HG03066 (cell line): ENCODE results near the gene PPP4R3A.
A peak's percentile ranks its signal among the peaks of the same experiment; 100 is the strongest.
"Not testable (repeated sequence)": the region's sequence is repeated elsewhere in the genome, so short reads cannot be mapped to it uniquely, and the experiment has no call there.

ENCODE experiments used
- ATAC-seq: cut with Tn5 transposase; IDR thresholded peaks from one replicate; pipeline ENCODE4 v1.9.1; 2021; ENCODE audit warnings: low read depth; ENCODE audit not compliant: unreplicated experiment

The PPP4R3A gene

DNA sequence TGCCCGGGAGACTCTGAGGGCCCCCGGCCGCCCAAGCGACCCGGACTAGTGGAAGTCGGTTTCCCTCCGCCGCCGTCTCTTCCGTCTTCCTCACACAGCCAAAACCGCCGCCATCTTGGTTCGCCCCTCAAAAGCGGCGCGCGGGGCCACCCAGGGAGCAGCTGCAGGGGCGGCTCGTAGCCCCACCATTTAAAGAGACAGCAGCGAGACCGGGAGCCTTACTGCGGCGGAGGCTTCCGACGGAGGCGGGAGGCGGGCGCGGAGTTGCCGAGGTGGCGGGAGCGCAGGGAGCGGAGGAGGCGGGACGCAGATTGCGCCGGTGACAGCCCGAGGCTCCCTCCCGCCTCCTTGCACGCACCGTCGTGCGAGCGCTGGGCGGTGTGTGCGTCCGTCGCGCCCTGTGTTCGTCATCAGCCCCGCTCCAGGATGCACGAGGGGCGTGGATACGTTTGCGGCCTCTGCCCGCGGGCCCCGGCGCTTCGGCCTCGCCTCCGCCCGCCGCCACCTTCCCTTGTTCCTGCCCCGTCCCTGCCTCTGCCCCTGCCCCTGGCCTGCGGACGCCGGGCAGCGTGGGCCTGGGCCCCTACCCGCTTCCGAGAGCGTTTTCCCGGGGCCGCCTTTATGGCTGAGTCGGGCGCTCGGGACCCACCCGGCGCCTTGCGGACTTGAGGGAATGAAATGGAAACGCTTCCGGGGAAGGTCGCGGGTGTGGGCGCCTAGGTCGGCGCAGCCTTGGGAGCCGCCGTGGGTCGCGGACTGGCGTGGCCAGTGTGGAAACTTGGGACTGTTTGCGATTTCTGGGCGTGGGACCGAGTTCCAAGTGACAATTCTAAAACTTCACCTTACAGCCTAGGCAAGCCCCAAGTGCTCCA, at the start of gene PPP4R3A:
TSS of gene PPP4R3A (minus strand) at position 140 of the 872 bp plus-strand sequence. CDS start 663 bp downstream, outside the sequence.
- peak; percentile 77 for ATAC-seq

DNA sequence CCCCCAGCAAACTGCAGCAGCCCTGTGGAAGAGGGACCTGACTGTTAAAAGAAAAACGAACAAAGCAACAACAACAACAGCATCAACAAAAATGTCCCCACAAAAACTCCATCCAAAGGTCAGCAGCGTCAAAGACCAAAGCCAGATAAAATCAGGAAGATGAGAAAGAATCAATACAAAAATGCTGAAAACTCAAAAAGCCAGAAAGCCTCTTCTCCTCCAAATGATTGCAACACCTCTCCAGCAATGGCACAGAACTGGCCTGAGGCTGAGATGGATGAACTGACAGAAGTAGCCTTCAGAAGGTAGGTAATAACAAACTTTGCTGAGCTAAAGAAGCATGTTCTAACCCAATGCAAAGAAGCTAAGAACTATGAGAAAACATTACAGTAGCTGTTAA, 45.4 kb upstream of the PPP4R3A start:
- no peak for ATAC-seq

DNA sequence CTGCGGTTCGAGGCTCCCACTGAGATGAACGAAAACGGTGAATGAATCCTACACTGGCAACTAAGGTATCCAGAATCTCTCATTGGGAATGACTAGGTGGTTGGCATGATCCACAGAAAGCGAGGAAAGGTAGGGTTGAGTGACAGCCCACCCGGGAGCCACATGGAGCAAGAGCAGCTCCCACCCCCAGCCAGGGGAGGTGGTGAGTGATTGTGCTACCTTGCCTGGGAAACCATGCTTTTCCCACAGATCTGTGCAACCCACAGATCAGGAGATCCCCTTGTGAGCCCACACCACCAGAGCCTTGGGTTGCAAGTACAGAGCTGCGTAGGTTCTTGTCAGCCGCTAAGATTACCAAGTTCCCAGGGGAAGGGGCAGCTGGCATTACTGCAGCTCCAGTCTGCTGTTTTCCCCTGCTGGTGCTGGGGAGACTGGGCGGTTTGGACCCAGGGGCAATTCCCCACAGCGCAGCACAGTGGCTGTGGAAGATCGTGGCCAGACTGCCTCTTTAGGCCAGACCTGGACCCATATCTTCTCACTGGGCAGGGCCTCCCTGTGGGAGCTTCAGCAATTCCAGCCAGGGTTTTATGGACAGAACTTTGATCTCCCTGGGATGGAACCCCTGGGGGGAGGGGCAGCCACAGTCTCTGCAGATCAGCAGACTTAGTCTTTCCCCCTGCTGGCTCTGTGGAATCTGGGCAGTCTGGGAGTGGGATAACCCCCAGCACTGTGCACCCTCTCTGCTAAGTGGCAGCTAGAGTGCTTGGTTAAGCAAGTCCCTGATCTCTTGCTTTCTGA, 44.6 kb upstream of the PPP4R3A start:
- ATAC-seq: no peak

DNA sequence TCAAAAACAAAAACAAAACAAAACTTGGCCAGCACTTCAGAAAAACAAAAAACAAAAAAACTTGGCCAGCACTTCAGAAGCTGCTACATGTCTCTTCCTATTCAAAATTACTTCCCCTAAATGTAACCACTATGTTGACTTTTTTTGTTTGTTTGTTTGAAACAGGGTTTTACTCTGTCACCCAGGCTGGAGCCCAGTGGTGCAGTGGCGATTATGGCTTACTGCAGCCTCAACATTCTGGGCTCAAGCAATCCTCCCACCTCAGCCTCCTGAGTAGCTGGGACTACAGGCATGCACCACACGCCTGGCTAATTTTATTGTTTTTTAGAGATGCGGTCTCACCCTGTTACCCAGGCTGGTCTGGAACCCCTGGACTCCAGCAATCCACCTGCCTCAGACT, 38.0 kb upstream of the PPP4R3A start:
- no peak for ATAC-seq

DNA sequence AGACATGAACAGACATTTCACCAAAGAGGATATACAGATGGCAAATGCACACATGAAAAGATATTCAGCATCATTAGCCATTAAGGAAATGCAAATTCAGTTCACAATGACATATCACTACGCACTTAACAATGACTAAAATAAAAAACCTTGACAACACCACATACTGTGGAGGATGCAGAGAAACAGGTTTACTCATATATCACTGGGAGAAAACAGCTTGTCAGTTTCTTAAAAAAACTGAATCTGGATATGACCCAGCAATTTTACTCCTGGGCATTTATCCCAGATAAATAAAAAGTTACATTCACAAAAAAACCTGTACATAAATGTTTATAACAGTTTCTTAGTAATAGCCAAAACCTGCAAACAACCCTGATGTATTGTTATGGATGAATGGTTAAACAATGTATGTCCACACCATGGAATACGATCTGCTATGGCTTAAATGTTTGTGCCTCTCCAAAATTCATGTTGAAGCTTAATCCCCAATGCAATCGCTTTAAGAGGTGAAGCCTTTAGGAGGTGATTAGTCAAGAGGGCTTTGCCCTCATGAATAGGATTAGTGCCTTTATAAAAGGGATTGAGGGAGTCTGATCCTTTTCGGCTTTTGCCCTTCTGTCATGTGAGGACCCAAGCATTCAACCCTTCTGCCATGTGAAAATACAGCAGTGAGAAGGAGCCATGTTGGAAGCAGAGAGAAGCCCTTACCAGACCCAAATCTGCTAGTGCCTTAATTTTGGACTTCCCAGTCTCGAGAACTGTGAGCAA, 36.0 kb upstream of the PPP4R3A start:
- ATAC-seq: no peak

DNA sequence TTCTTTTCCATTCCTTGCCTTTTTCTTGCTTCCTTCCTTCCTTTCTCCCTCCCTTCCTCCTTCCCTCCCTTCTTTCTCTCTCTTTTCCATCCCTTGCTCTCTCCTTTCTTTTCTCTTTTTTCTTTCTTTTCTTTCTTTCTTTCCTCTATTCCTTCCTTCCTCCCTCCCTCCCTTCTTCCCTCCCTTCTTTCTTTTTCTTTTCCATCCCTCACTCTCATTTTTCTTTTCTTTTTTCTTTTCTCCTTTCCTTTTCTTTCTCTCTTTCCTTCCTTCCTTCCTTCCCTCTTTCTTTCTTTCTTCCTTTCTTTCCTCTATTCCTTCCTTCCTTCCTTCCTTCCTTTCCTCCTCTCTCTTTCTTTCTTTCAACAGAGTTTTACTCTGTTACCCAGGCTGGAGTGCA, 35.1 kb upstream of the PPP4R3A start:
- ATAC-seq: no peak

DNA sequence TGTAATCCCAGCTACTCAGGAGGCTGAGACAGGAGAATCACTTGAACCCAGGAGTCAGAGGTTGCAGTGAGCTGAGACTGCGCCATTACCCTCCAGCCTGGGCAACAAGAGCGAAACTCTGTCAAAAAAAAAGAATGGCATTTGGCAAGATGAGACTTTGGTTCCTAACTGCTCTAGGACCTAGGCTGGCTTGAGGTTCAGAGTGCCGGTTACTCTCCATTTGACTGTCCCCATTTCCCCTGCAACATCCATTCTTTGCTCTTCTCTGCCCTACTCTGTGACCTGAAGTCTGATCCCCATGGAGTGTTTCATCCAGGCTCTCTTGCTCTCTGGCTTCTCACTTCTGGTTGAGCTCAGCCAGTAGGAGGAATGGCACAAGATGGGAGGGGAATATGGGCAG, 26.2 kb upstream of the PPP4R3A start:
- ATAC-seq: no peak

DNA sequence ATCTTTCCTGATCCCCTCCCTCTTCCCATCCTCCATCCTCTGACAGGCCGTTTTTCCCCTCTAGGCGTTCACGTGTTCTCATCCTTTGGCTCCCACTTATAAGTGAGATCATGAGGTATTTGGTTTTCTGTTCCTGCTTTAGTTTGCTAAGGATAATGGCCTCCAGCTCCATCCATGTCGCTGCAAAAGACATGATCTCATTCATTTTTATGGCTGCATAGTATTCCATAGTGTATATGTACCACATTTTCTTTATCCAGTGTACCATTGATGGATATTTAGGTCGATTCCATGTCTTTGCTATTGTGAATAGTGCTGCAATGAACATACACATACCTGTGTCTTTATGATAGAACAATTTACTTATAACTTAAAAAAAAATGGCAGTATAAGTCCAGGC, 23.9 kb upstream of the PPP4R3A start:
- not testable (repeated sequence) for ATAC-seq

DNA sequence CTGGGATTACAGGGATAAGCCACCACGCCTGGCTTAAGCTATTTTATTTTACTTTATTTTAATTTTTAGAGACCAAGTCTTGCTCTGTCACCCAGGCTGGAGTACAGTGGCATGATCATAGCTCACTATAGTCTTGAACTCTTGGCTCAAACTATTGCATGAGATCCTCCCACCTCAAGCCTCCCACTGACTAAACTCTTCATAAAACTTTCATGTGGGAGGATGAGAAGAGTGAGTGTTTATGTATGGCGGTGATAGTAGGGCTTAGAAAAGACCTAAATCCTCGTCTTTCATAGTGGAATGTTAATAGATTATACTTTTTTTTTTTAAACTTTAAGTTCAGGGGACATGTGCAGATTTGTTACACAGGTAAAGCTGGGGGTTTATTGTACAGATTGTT, 23.5 kb upstream of the PPP4R3A start:
- ATAC-seq: no peak

DNA sequence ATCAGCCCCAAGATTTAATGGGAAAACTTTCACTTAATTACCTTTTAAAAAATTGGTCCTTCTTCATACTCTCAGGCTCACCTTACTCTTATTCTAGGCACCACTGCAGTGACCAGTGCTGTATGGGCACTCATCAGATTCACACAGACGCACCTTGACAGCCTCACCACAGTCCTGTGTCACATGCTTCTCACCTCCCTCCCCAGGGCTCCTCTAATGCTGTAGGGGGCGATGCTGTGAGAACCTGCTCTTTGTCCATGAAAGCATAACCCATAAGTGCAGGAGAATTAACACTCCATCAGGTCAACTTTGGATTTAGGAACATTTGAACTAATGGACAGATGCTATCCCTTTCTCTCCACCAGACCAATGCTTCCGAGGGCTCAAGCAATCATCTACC, 13.9 kb upstream of the PPP4R3A start:
- ATAC-seq: no peak

DNA sequence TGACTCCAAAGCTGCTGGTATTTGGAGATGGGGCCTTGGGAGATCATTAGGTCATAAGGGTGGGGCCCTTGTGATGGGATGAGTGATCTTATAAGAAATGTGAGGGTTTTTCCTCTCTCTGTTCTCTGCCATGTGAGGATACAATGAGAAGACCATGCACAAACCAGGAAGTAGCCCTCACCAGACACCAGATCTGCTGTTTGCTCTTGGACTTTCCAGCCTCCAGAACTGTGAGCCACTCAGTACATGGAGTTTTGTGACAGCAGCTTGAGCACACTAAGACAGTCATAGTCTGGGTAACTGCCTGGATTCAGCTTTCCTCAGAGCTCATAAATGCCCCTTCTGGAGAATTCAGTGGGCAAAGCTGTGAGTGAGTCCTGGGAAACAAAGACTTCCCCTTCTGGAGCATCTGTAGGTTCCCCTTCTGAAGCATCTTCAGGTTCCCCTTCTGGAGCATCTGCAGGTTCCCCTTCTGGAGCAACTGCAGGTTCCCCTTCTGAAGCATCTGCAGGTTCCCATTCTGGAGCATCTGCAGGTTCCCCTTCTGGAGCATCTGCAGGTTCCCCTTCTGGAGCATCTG, 11.0 kb upstream of the PPP4R3A start:
- ATAC-seq: no peak

DNA sequence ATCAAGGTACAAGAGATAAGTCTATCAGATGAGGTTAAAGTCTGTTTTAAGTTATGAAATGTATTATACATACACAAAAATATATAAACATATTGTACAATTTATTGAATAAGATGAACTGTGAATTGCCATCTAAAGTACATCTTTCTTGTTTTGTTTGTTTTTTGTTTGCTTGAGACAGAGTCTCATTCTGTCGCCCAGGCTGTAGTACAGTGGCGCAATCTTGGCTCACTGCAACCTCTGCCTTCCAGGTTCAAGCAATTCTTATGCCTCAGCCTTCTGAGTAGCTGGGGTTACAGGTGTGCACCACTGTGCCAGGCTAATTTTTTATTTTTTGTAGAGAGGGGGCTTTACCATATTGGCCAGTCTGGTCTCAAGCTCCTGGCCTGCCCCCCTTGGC, 10.0 kb upstream of the PPP4R3A start:
- no peak for ATAC-seq

DNA sequence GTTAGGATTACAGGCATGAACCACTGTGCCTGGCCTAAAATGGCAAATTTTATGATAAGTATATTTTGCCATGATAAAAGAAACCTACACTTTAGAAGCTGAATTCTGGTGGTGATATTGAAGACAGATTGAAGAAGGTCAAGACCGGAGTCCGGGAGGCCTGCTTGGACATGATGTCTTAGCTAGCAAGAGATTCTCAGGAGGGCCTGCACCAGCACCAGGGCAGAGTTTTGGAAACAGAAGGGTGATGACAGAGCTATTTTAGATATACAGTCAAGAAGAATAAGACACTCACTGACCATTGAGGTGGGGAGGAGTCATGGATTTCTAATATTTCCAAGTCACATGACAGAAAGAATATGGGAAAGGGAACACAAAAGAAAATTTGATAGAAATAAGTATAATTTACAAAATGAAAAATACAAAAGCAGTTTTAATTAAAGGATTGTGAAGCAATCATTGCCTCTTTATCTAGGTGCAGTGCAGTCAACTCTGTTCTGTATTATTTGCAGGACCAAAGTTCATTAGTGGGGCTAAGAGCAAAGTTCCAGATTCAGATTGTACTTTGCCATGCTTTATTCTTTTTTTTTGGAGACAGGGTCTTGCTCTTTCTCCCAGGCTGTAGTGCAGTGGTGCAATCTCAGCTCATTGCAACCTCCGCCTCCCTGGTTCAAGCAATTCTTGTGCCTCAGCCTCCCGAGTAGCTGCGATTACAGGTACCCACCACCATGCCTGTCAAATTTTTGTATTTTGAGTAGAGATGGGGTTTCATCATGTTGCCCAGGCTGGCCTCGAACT, 9.3 kb upstream of the PPP4R3A start:
- ATAC-seq: no peak

DNA sequence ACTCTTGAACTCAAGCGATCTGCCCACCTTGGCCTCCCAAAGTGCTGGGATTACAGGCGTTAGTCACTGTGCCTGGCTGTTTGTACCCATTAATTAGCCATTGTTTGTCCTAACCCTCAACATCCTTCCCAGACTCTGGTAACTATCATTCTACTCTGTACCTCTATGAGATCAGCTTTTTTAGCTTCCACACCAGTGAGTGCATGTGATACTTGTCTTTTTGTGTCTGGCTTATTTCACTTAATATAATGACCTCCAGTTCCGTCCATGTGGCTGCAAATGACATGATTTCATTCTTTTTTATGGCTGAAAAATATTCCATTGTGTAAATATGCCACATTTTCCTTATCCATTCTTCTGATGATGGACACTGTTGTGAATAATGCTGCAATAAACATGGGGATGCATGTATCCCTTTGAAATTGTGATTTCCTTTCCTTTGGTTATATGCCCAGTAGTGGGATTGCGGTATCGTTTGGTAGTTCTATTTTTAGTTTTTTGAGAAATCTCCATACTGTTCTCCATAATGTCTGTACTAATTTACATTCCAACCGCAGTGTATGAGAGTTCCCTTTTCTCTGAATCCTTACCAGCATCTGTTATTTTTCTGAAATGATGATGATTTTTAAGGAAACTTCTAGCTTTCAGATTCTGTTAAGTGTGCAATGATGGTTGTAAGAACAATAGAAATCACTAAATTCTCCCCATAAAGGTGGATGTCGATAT, 6.7 kb upstream of the PPP4R3A start:
- no peak for ATAC-seq

DNA sequence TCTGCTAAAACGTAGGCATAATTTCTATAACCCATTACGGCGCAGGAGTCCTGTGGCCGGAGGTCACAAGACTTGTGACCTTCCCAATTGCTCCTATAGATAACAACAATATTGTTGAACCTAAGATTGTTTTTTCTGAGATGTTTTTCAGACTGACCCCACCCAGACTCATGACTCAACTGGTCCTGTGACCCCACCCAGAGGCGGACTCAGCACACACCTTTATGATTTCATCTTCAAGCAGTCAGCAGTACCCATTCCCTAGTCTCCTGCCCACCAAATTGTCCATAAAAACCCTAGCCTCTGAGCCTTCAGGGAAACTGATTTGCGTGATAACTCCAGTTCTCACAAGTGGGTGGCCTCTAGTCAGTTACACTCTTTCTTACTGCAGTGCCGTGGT, 5.9 kb upstream of the PPP4R3A start:
- no peak for ATAC-seq

DNA sequence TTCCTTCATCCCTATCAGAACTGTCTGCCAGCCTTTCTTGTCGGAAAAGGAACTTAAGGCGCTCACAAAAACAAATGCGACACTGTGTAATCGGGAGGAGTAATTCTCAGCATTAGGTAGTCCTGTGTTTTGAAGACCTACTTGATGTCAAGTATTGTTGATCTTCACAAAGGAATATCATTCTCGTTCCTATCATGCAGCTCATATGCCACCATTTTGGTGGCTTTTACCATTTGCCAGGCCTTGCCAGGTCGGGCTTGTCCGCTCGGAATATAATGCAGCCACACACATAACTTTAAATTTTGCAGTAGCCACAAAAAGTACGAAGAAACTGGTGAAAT, 903 bp upstream of the PPP4R3A start:
- no peak for ATAC-seq

DNA sequence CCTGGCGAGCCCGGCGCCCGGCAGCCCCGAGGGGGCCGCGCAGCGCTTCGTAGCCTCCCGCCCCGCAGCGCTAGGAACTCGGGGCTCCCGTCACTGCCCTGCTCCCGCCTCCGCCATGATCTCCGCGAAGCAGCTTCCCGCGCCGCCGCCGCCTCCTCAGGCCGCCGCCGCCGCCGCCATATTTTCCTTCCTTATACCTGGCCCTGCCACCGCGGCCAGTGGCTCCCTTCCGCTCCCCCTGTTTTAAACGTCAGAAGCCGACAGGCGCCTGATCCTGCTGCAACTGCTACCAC, 286 bp downstream of the PPP4R3A start:
- ATAC-seq: peak; percentile 35

DNA sequence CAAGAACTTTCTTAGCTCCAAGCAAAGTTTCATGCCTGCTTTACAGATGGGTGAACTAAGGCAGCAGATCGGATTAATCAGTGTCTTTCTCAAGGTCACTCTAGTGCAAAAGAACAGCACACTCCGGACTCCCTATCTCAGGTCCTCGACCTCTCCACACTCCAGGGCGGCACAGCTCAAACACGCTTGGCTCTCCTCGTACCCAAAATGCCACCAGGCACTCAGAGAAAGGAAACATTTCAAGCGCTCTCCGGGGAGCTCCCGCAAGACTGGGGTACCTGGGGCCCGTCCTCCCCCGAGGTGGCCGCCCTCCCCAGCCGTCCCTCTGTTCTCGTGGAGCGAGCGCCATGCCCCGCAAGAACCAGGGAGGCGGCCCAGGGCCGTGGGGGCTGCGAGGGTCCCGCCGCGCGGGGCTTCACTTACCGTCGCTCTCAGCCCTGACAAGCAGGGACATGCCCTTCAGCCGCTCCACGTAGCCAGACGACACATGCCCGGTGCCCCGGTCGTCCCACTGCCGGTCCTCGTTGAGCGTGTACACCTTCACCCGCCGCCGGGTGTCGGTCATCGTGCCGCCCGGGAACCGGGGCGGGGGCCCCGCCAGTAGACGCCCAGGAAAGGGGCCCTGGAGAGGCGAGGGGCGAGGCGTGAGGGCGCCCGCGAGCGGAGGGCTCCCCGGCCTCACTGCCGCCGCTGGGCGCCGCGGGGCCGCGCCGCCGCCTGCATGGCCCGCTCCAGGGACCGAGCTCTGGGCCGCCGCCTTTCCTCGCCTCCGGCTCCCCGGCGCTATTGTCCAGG, 830 bp downstream of the PPP4R3A start:
- peak; percentile 11 for ATAC-seq

DNA sequence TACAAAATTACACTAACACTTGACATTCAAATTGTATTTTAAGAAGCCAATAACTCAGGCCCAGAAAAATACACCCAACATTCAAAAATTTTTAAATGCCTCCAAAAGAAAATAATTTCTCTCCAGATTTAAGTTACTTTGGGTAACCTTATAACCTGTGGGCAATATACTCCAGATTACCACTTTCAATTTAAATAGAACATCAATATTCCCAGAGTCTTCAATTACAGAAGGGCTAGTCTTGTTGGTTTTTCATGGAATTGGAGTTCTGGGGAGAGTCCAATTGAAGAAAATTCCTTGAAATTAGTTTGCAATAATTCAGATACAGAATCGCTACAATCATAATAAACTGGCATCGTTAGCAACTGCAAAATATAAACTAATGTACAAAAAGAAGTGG, 2.0 kb downstream of the PPP4R3A start:
- ATAC-seq: no peak
